Prostate gland (tissue), 2 donors: ENCODE results near the gene KIAA1755. TPM values are rescaled to one million over a fixed set of nuclear protein-coding genes. Genes with fewer than 3 reads are reported as not detected.

Experiments
- DNase-seq: peaks from one replicate; pipeline ENCODE4 v3.0.0-alpha.2; 2019; ENCODE audit warnings: low spot score
- H3K27ac ChIP-seq, 2 donors: fragments of 200-600 bp; sonication (generic); 2 replicates each; pipeline ENCODE4 v1.5.1; 2017 to 2019
- H3K27me3 ChIP-seq: fragments of 200-600 bp; sonication (generic); replicated peaks from 2 replicates; pipeline ENCODE4 v1.5.1; 2019; ENCODE audit not compliant: insufficient read depth
- H3K36me3 ChIP-seq, 2 donors: fragments of 200-600 bp; sonication (generic); 1 replicate in 1 of 2; 2 replicates in 1 of 2; pipeline versions ENCODE4 v1.5.1 to v1.8.1; 2017 to 2019
- H3K4me1 ChIP-seq: fragments of 200-600 bp; sonication (generic); replicated peaks from 2 replicates; pipeline ENCODE4 v1.5.1; 2019
- H3K4me3 ChIP-seq, 2 donors: fragments of 200-600 bp; sonication (generic); 2 replicates each; pipeline ENCODE4 v1.5.1; 2017 to 2019
- H3K9me3 ChIP-seq: fragments of 200-600 bp; sonication (generic); 2 replicates; pipeline ENCODE4 v1.5.1; 2017
- CTCF ChIP-seq, 4 experiments: fragments of 200-600 bp in 2 of 4; fragments of 450-650 bp in 2 of 4; sonication (generic) in 2 of 4; IDR thresholded peaks; 1 replicate in 3 of 4; 2 replicates in 1 of 4; pipeline ENCODE4 v1.5.1; 2016 to 2019; ENCODE audit warnings: antibody characterized with exemption in 4 of 4, mild to moderate bottlenecking in 2 of 4, moderate library complexity in 2 of 4
- POLR2A ChIP-seq: fragments of 450-650 bp; IDR thresholded peaks from one replicate; pipeline ENCODE4 v1.6.1; 2016; ENCODE audit warnings: antibody characterized with exemption, mild to moderate bottlenecking
- POLR2AphosphoS5 ChIP-seq: sonication (generic); formaldehyde crosslinking; IDR thresholded peaks from one replicate; pipeline ENCODE4 v1.6.1; 2017; ENCODE audit warnings: antibody characterized with exemption
- WGBS: methylation state at CpG from one replicate; pipeline ENCODE4 v1.1.5; 2018; 5-methylcytosine and 5-hydroxymethylcytosine counted together
- intact Hi-C: fragments of 100-400 bp; cut with DNase I; formaldehyde crosslinking; loops from one replicate; pipeline ENCODE4 v1.14.2; 2022
- total RNA-seq, 2 donors: library from RNA; depleted of rRNA; stranded (reverse); fragments of >200 nt; gene quantifications; one replicate each; pipeline ENCODE4 v1.1.0, GENCODE V29; 2016

Gene KIAA1755
- total RNA-seq, 2 donors from 2014 or later = 5.0 to 10.8 TPM

- TF ChIP-seq POLR2AphosphoS5 (no peak), CTCF (IDR thresholded peaks at IDR 0.05) (no peak)
- Histone ChIP-seq H3K4me3 (no peak overlapping the region), H3K9me3 (no peaks in the 10 kb centered on the region), H3K4me1 (no peaks in the 10 kb centered on the region), H3K36me3 (no peaks in the 10 kb centered on the region), H3K27ac (no peak overlapping the region), H3K27me3 (no peaks in the 10 kb centered on the region)
- no peak for DNase-seq
- intact Hi-C loops = loop anchor here (10.0 kb wide), 1 partner anchor 149 kb away; no protein-coding TSS in a partner anchor
- 73% methylated on average over 16 of the region's 16 CpGs for WGBS
These were observed 85.0 kb downstream of the KIAA1755 start for GRCh38 chr20:38175304-38176180.

GRCh38 chr20:38173237-38174156 is 87.0 kb downstream of the KIAA1755 start:
- no peak overlapping the region for H3K4me3 ChIP-seq
- no peaks in the 10 kb centered on the region for H3K4me1 ChIP-seq
- TF ChIP-seq POLR2A (no peak), POLR2AphosphoS5 (peak; percentile 6), CTCF (IDR thresholded peaks at IDR 0.05) (no peak)
- WGBS = 34% methylated on average over 14 of the region's 14 CpGs
- intact Hi-C loops = loop anchor here (10.0 kb wide), 1 partner anchor 151 kb away; no protein-coding TSS in a partner anchor
- no peak overlapping the region for H3K27ac ChIP-seq
- no peak for DNase-seq
- no peaks in the 10 kb centered on the region for H3K27me3 ChIP-seq
- H3K36me3 ChIP-seq = no peaks in the 10 kb centered on the region
- no peaks in the 10 kb centered on the region for H3K9me3 ChIP-seq

- Histone ChIP-seq H3K27ac (no peak overlapping the region), H3K27me3 (no peaks in the 10 kb centered on the region), H3K4me1 (no peaks in the 10 kb centered on the region), H3K36me3 (no peaks in the 10 kb centered on the region), H3K4me3 (no peak overlapping the region), H3K9me3 (no peaks in the 10 kb centered on the region)
- 43% methylated on average over 4 of the region's 4 CpGs for WGBS
- intact Hi-C loops = loop anchor here (10.0 kb wide), 1 partner anchor 152 kb away; no protein-coding TSS in a partner anchor
- no peak for DNase-seq
- TF ChIP-seq POLR2A = no peak
- TF ChIP-seq POLR2AphosphoS5 = no peak
- TF ChIP-seq CTCF (IDR thresholded peaks at IDR 0.05) = no peak
These were observed 88.1 kb downstream of the KIAA1755 start for GRCh38 chr20:38172408-38172807.

GRCh38 chr20:38171675-38172043 is 88.9 kb downstream of the KIAA1755 start:
- H3K27ac ChIP-seq = peak overlapping the region in 1 of 2 donors; percentile 33
- no peaks in the 10 kb centered on the region for H3K27me3 ChIP-seq
- no peak for DNase-seq
- H3K4me1 ChIP-seq = no peaks in the 10 kb centered on the region
- H3K9me3 ChIP-seq = no peaks in the 10 kb centered on the region
- TF ChIP-seq CTCF (IDR thresholded peaks at IDR 0.05) (no peak), POLR2A (no peak), POLR2AphosphoS5 (no peak)
- intact Hi-C loops = loop anchor here (10.0 kb wide), 1 partner anchor 153 kb away; no protein-coding TSS in a partner anchor
- no peaks in the 10 kb centered on the region for H3K36me3 ChIP-seq
- H3K4me3 ChIP-seq = no peak overlapping the region
- WGBS = 75% methylated on average over 4 of the region's 4 CpGs
